MCF 10A (cell line): ENCODE data around the gene OR10X1. TPM values are rescaled to one million over a fixed set of nuclear protein-coding genes. Genes with fewer than 3 reads are reported as not detected.

Source experiments
- BruUV-seq: library from RNA; stranded (reverse); fragments of 400-500 nt; replicated peaks from 2 replicates; lab custom pipeline; 2021; lab: Mats Ljungman, UMichigan
- CTCF ChIA-PET: fragments of 300-600 bp; sonication (Branson Sonifier 250); formaldehyde crosslinking; extraction: SDS; loops from one replicate; lab custom pipeline; 2021; ENCODE audit warnings: antibody characterized with exemption, inconsistent platforms; lab: Yijun Ruan, JAX
- POLR2A ChIA-PET: fragments of 300-600, 350-650 bp; sonication (Branson Sonifier 250); formaldehyde crosslinking; extraction: SDS; loops from one replicate; lab custom pipeline; 2020; ENCODE audit warnings: antibody characterized with exemption, inconsistent platforms; lab: Yijun Ruan, JAX
- DNase-seq: peaks from one replicate; pipeline ENCODE4 v3.0.0-alpha.2; 2018; ENCODE audit not compliant: unreplicated experiment
- H3K27ac Mint-ChIP-seq: one replicate; pipeline ENCODE4 v1.8.0; 2022; ENCODE audit warnings: mild to moderate bottlenecking, low read depth, mixed read lengths; ENCODE audit not compliant: unreplicated experiment
- H3K27me3 Mint-ChIP-seq: one replicate; pipeline ENCODE4 v1.8.0; 2022; ENCODE audit warnings: mixed read lengths; ENCODE audit not compliant: insufficient read depth, unreplicated experiment
- H3K36me3 Mint-ChIP-seq: one replicate; pipeline ENCODE4 v1.8.0; 2022; ENCODE audit warnings: mild to moderate bottlenecking, moderate library complexity, mixed read lengths; ENCODE audit not compliant: insufficient read depth, unreplicated experiment
- H3K4me1 Mint-ChIP-seq: one replicate; pipeline ENCODE4 v1.8.0; 2022; ENCODE audit warnings: mixed read lengths; ENCODE audit not compliant: insufficient read depth, unreplicated experiment
- H3K4me3 Mint-ChIP-seq: one replicate; pipeline ENCODE4 v1.8.0; 2022; ENCODE audit warnings: mild to moderate bottlenecking, moderate library complexity, mixed read lengths; ENCODE audit not compliant: unreplicated experiment
- H3K9me3 Mint-ChIP-seq: one replicate; pipeline ENCODE4 v1.8.0; 2022; ENCODE audit warnings: mixed read lengths; ENCODE audit not compliant: unreplicated experiment
- CTCF ChIP-seq: fragments of 200-600 bp; IDR thresholded peaks from one replicate; pipeline ENCODE4 v1.8.0; 2022; ENCODE audit warnings: antibody characterized with exemption, mild to moderate bottlenecking; ENCODE audit not compliant: unreplicated experiment
- intact Hi-C: fragments of 100-400 bp; cut with micrococcal nuclease; formaldehyde crosslinking; loops from 2 replicates; pipeline ENCODE4 v1.14.1; 2022
- total RNA-seq: library from RNA; stranded (reverse); gene quantifications from 2 replicates; pipeline ENCODE4 v1.2.3, GENCODE V29; 2022

OR10X1 gene
- total RNA-seq, 1 experiment from 2014 or later, result not detected

GRCh38 chr1:158547533-158547932 lies 32.2 kb downstream of the OR10X1 start:
- intact Hi-C loops, result no loop called here
- DNase-seq, result no peak
- CTCF ChIA-PET, result interaction anchor here (0.6 to 1.1 kb wide), 2 partner anchors 42 to 48 kb away, joined by 3 read pairs; no protein-coding TSS in a partner anchor
- H3K4me1 Mint-ChIP-seq, result no peaks in the 10 kb centered on the region
- POLR2A ChIA-PET, result no interaction called here
- no peak for TF ChIP-seq CTCF
- H3K36me3 Mint-ChIP-seq, result no peaks in the 10 kb centered on the region
- BruUV-seq, result no TSS peak
- no peak overlapping the region for H3K27ac Mint-ChIP-seq
- H3K27me3 Mint-ChIP-seq, result peaks cover 72% of the 10 kb centered on the region
- no peaks in the 10 kb centered on the region for H3K9me3 Mint-ChIP-seq
- no peak overlapping the region for H3K4me3 Mint-ChIP-seq

- H3K27ac Mint-ChIP-seq, result no peak overlapping the region
- no peaks in the 10 kb centered on the region for H3K36me3 Mint-ChIP-seq
- intact Hi-C loops, result no loop called here
- no peak for TF ChIP-seq CTCF
- peaks cover 84% of the 10 kb centered on the region for H3K27me3 Mint-ChIP-seq
- BruUV-seq, result no TSS peak
- CTCF ChIA-PET, result interaction anchor here (0.6 to 2.2 kb wide), 2 partner anchors 11 to 41 kb away, joined by 3 to 13 read pairs; no protein-coding TSS in a partner anchor
- no peaks in the 10 kb centered on the region for H3K9me3 Mint-ChIP-seq
- POLR2A ChIA-PET, result no interaction called here
- H3K4me3 Mint-ChIP-seq, result no peak overlapping the region
- H3K4me1 Mint-ChIP-seq, result no peaks in the 10 kb centered on the region
- no peak for DNase-seq
Observed at GRCh38 chr1:158537609-158538008, 42.1 kb downstream of the OR10X1 start.

GRCh38 chr1:158534496-158534895 lies 45.2 kb downstream of the OR10X1 start:
- Mint-ChIP-seq H3K9me3 (no peaks in the 10 kb centered on the region), H3K27me3 (peaks cover 90% of the 10 kb centered on the region), H3K4me1 (no peaks in the 10 kb centered on the region), H3K27ac (no peak overlapping the region), H3K36me3 (no peaks in the 10 kb centered on the region), H3K4me3 (no peak overlapping the region)
- CTCF ChIA-PET, result no interaction called here
- TF ChIP-seq CTCF, result no peak
- intact Hi-C loops, result no loop called here
- POLR2A ChIA-PET, result no interaction called here
- BruUV-seq, result no TSS peak
- no peak for DNase-seq

Other genes starting within 250 kb of the OR10X1 start
- gene CD1B, start 248.4 kb downstream of the OR10X1 start, total RNA-seq, result not detected in 2 replicates
- not detected in 2 replicates for gene CD1E, start 226.0 kb downstream of the OR10X1 start, total RNA-seq
- gene OR10T2, start 180.4 kb downstream of the OR10X1 start, total RNA-seq, result not detected in 2 replicates
- not detected in 2 replicates for gene OR10K2, start 153.7 kb downstream of the OR10X1 start, total RNA-seq
- not detected in 2 replicates for gene OR10K1, start 118.1 kb downstream of the OR10X1 start, total RNA-seq
- gene OR10R2, start 107.7 kb downstream of the OR10X1 start, total RNA-seq, result not detected in 2 replicates
- gene OR6Y1, start 25.5 kb downstream of the OR10X1 start, total RNA-seq, result not detected in 2 replicates
- gene OR6P1, start 9.3 kb downstream of the OR10X1 start, total RNA-seq, result not detected in 2 replicates
- not detected in 2 replicates for gene OR10Z1, start 25.4 kb upstream of the OR10X1 start, total RNA-seq
- gene SPTA1, start 106.8 kb upstream of the OR10X1 start, total RNA-seq, result not detected in 2 replicates
- not detected in 2 replicates for gene OR6K2, start 120.8 kb upstream of the OR10X1 start, total RNA-seq
- gene OR6K3, start 140.8 kb upstream of the OR10X1 start, total RNA-seq, result not detected in 2 replicates
- not detected in 2 replicates for gene OR6K6, start 174.8 kb upstream of the OR10X1 start, total RNA-seq
- not detected in 2 replicates for gene OR6N1, start 192.3 kb upstream of the OR10X1 start, total RNA-seq
- gene OR6N2, start 201.3 kb upstream of the OR10X1 start, total RNA-seq, result not detected in 2 replicates